ENCODE data around the gene CXorf58. TPM values are rescaled to one million over a fixed set of nuclear protein-coding genes. Genes with fewer than 3 reads are reported as not detected.

The CXorf58 gene
- polyA plus RNA-seq, 4 donors: 0.18 to 0.68 (median 0.24) TPM

DNA sequence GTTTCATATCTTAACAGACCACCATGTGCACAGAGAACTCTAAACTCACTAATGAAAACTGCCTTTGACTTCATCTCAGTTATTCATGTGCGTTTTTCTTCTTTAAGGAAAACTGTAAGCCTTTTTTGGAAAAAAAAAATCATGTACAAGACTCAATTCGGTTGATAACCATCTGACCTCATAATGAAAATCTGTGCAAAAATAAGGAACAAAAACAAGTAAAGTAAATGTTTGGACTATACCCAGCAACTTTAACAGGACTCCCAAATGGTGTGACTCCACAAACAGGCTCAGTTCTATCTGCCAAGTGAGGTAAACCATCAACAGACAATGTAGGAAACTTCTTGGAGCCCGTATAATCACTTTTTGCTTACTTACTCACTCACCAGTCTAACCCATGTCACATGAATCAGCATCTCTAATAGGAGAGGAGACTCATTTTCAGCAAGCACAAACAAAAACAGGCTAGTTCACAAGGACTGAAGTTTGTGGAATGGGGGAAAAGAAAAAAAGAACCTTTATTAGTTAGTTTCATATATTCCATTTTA, 9.3 kb upstream of the CXorf58 start:
- DNase-seq (ENCODE audit: low read depth in 4 of 4, low spot score in 3 of 4): no peak

GRCh38 chrX:23900220-23900797, 7.5 kb upstream of the CXorf58 start:
- no peak for DNase-seq (ENCODE audit: low read depth in 4 of 4, low spot score in 3 of 4)

- DNase-seq (ENCODE audit: low read depth in 4 of 4, low spot score in 3 of 4): no peak
Observed at GRCh38 chrX:23901060-23901459, 6.7 kb upstream of the CXorf58 start.

DNA sequence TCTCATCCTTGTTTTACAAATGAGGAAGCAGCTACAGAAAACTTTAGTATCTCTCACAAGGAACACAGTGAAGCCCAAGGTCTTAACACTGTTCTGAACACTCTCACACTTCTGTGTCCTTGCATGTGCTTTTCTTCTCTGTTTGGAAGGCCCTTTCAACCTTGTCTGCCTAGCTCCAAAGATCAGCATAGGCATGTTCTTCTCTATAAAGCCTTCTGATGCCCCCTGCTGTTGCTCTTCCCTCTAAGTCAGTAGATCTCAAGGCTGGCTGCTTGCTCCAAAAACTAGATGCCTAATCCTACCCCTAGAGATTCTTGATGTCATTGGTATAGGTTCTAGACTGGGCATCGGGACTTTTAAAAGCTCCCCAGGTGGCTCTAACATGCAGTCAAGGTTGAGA, 6.0 kb upstream of the CXorf58 start:
- peak in 2 of 4 donors; percentile 46 to 57 for DNase-seq (ENCODE audit: low read depth in 4 of 4, low spot score in 3 of 4)

DNA sequence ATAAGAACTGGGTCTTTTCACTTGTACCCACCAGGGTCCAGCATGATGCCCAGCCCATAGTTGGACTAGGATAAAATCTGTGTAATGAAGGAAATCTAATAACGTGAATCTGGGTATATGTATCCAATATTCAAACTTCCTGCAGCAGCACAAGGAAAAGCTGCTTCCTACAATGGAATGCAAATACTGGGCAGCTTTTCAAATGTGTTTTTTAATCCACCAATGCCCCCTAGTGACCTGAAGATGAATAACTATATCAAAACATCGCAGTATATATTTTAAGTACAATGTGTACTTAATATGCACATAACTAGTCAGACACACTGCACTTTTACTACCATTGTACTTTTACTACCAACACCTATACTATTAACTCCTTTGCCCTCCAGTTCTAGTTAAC, 5.4 kb upstream of the CXorf58 start:
- DNase-seq (ENCODE audit: low read depth in 4 of 4, low spot score in 3 of 4): no peak

- DNase-seq (ENCODE audit: low read depth in 4 of 4, low spot score in 3 of 4): no peak
Observed at GRCh38 chrX:23904096-23904495, 3.7 kb upstream of the CXorf58 start.

- DNase-seq (ENCODE audit: low read depth in 4 of 4, low spot score in 3 of 4): no peak
Observed at GRCh38 chrX:23907111-23907497, 702 bp upstream of the CXorf58 start.

GRCh38 chrX:23908219-23909004, 606 bp downstream of the CXorf58 start:
- no peak for DNase-seq (ENCODE audit: low read depth in 4 of 4, low spot score in 3 of 4)

DNA sequence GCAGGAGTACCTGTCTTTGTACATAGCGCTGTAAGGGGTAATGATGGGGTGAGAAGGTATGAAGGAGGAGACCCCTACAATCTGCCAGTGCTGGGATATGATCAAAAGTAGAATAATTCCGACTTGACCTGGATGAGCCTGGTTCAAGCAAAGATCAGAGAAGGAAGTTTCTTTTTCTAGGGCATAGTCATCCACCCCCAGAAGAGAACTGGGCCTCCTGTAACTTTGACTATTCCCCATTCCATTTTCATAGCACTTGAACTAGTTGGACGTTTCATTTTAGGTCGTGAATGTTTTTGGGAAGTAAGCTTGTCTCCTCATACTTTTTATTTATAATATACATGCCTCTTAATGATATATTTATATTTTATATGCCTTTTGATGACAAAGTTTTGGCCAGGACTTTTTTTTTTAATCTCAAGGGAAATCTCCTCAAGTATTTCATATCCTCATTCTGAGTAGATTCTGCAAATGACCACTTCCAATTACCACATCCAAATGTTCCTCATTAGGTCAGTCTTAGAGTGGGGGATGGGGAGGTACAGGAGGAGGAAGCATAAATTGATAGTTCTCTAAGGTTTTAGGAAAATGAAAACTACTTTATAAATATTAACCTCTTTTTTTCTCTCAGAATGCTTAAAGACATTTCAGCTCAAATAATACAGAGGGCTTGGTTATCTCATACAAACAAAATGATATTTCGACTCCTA, 3.5 kb downstream of the CXorf58 start:
- DNase-seq (ENCODE audit: low read depth in 4 of 4, low spot score in 3 of 4): no peak

DNA sequence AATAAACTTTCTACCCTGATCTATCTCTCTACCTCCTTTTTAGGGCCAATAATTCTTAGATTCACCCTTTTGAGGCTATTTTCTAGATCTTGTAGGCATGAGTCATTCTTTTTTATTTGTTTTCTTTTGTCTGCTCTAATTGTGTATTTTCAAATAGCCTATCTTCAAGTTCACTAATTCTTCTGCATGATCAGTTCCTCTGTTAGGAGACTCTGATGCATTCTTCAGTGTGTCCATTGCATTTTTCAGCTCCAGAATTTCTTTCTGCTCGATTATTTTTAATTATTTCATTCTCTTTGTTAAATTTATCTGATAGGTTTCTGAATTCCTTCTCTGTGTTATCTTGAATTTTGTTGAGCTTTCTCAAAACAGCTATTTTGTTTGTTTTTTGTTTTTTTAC, 11.3 kb downstream of the CXorf58 start:
- DNase-seq (ENCODE audit: low read depth in 4 of 4, low spot score in 3 of 4): no peak

DNA sequence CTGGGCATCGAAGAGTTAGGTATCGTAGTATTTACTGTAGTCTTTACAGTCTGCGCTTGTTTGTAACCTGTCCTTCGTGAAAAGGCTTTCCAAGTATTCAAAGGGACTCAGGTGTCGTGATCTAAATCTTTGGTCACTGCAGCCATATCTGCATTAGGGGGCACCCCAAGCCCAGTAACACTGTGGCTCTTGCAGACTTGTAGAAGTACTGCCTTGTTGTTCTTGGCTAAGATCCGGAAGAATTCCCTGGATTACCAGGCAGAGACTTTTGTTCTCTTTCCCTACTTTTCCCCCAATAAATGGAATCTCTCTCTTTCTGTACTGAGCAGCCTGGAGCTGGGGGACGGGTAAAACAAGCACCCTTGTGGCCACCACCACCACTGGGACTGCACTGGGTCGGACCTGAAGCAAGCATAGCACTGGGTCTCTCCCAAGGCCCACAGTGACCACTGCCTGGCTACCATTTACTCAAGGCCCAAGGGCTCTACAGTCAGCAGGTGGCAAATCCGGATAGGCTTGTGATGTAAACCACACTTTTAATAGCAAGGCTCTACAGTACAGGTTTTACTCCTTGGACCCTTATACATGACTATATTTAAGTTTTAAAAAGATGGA, 12.0 kb downstream of the CXorf58 start:
- DNase-seq (ENCODE audit: low read depth in 4 of 4, low spot score in 3 of 4): no peak

GRCh38 chrX:23926015-23926414, 18.2 kb downstream of the CXorf58 start:
- no peak for DNase-seq (ENCODE audit: low read depth in 4 of 4, low spot score in 3 of 4)

DNA sequence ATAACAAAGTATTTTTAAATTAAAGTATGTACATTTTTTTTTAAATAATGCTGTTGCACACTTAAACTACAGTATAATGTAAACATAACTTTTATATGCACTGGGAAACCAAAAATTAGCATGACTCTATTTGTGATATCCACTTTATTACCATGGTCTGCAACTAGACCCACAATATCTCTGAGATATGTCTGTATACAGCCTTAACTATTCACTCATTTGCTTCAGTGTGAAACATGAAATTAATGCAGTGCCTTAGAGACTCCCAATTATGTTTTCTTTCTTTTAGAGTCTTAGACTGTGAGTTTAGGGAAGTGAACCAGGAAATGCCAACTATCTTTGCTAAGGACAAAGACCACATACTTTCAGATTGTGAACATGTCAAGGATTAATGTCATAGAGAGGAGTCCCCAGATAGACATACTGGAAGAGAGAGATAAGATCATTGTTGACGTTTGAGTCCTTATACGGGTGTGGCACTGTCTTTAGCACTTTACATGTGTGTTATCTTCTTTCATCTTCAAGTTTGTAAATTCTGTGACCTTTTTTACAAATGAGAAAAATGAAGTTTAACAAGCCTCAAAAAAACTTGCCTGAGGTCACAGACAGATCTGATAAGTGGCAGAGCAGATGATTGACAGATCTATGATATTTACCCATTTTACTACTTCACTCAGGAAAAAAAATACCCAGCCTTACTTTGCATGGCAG, 23.2 kb downstream of the CXorf58 start:
- DNase-seq (ENCODE audit: low read depth in 4 of 4, low spot score in 3 of 4): no peak

DNA sequence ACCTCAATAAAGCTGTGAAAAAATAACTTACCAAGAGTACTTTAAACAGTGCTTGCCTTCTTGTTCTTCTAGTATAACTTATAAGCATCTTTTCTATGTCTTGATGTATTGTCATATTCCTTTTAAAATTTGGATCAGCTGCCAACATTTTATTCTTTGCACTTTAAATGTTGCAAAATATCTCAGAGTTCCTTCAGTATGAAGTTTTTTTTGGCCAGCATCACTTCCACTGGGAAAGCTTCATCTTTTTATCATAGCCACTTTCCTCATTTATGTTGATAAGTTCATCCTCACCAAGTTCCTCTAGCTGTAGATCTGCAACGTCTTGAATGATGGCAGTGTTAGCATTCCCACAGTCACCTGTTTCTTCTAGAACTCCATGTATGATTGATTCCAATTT, 24.2 kb downstream of the CXorf58 start:
- DNase-seq (ENCODE audit: low read depth in 4 of 4, low spot score in 3 of 4): no peak

DNA sequence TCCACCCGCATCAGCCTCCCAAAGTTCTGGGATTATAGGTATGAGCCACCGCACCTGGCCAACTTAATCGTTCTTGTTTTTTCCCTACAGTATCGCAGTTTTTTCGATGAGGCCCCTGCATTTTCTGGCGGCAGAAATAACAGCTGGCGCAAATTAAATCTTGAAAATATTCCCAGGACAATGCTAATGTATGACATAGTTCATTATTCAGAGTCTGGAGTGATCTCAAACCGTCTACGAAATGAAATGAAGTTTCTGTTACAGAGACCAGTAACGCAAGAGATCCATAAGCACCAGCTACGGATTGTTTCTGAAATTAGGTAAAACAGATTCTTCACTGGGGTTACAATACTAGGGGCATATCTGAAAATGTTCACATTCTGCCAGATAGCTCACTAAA, 27.3 kb downstream of the CXorf58 start:
- DNase-seq (ENCODE audit: low read depth in 4 of 4, low spot score in 3 of 4): no peak

GRCh38 chrX:23936180-23936579, 28.4 kb downstream of the CXorf58 start:
- DNase-seq (ENCODE audit: low read depth in 4 of 4, low spot score in 3 of 4): no peak

GRCh38 chrX:23937100-23937499, 29.3 kb downstream of the CXorf58 start:
- no peak for DNase-seq (ENCODE audit: low read depth in 4 of 4, low spot score in 3 of 4)

GRCh38 chrX:23938690-23939089, 30.9 kb downstream of the CXorf58 start:
- DNase-seq (ENCODE audit: low read depth in 4 of 4, low spot score in 3 of 4): no peak

DNA sequence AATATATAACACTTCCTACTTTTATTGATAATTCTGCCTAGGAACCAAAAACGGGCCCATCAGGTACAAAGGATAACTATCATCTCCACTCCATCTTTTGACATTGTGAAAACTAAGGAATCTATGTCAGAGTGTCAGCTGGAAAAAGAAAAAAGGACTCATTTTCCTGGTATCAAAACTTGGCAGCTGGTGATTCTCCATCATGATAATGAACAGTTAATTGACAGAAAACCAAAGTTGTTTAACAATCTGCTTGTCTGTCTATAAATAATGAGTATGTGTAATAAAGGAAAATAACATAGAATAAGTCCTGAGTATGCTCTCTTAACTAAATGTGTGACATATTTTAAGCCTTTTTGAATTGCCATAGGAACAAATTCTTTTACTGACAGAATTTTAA, 31.4 kb downstream of the CXorf58 start:
- DNase-seq (ENCODE audit: low read depth in 4 of 4, low spot score in 3 of 4): no peak

GRCh38 chrX:23944234-23944633, 36.4 kb downstream of the CXorf58 start:
- DNase-seq (ENCODE audit: low read depth in 4 of 4, low spot score in 3 of 4): no peak

DNA sequence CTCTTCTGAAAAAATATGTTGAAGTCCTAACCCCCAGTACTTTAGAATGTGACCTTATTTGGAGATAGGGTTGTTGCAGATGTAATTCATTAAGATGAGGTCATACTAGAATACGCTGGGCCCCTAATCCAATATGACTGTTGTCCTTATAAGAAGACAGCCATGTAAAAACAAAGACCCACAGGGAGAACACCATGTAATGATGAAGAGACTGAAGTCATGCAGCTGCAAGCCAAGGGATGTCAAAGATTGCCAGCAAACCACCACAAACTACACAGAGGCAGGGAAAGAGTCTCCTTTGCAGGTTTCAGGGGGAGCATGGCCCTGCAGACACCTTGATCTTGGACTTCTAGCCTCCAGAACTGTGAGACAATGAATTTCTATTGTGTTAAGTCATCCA, 37.4 kb downstream of the CXorf58 start:
- DNase-seq (ENCODE audit: low read depth in 4 of 4, low spot score in 3 of 4): no peak
